ENCODE results near the gene KDM2B. TPM values are rescaled to one million over a fixed set of nuclear protein-coding genes. Genes with fewer than 3 reads are reported as not detected.

The KDM2B gene
- 19.8 and 24.0 TPM in 2 replicates for total RNA-seq

GRCh38 chr12:121580959-121581685, at the start of gene KDM2B:
TSS of gene KDM2B (minus strand) at chr12:121581023. CDS start at chr12:121580911, 112 bp downstream.
- DNase-seq (ENCODE audit: low read depth in 2 of 2) = peak; percentile 43 to 73

- no peak for DNase-seq (ENCODE audit: low read depth in 2 of 2)
These were observed 47.7 kb upstream of the KDM2B start for GRCh38 chr12:121628536-121628935.

DNA sequence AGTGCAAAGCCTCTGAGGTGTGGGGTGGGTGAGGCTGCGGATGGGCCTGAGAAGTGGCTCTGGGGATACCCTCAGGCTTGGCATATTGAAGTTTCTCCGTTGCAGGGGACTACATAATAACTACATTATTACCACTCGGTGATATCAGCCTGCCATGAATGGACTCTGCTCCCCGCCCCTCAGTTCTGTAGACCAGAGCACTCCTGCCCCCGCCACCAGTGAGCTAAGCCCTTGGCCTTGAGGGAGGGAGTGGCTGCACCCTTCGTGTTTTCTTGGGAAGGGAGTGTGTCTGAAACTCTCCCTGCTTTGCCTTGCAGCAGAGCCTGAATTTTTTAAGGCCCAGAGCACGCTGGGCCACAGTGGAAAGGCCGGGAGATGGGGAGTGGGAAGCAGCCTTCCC, 47.2 kb upstream of the KDM2B start:
- no peak for DNase-seq (ENCODE audit: low read depth in 2 of 2)

DNA sequence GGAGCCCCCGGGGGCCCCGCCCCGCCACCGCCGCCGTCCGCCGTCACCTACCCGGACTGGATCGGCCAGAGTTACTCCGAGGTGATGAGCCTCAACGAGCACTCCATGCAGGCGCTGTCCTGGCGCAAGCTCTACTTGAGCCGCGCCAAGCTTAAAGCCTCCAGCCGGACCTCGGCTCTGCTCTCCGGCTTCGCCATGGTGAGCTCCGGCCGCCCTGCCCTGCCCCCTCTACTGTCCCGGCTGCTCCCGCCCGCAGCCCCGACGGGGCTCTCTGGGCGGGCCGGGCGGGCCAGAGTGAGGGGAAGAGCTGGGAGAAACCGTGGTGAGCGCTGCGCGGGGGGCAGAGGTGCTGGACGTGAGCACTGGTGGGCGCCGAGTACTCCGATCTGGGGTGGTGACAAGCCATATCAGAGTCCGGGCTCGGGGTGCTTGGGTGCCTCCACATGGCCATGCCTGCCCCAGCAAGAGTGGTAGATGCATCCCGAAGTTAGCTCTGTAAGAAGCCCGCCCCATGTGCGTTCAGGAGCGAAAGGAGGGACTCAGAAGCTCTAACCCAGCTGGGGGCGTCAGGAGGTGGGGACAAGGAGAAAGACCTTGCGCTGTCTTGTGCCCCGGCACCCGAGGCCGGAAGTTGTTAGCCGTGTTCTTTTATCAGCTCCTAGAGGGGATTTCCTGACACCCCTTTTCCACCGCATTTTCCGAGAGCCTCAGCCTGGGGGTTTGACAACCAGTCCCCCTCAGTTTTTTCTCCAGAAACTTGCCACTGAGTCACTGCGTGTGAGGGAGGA, 46.2 kb upstream of the KDM2B start:
- peak; percentile 18 to 67 for DNase-seq (ENCODE audit: low read depth in 2 of 2)

- DNase-seq (ENCODE audit: low read depth in 2 of 2) = peak; percentile 85 to 97
These were observed 45.4 kb upstream of the KDM2B start, which contains the start of gene ORAI1 for GRCh38 chr12:121626087-121626852. TSS of gene ORAI1 (plus strand) at chr12:121626530.

- DNase-seq (ENCODE audit: low read depth in 2 of 2) = no peak
These were observed 39.6 kb upstream of the KDM2B start for GRCh38 chr12:121620333-121620891.

GRCh38 chr12:121618659-121619233, 37.9 kb upstream of the KDM2B start:
- no peak for DNase-seq (ENCODE audit: low read depth in 2 of 2)

DNA sequence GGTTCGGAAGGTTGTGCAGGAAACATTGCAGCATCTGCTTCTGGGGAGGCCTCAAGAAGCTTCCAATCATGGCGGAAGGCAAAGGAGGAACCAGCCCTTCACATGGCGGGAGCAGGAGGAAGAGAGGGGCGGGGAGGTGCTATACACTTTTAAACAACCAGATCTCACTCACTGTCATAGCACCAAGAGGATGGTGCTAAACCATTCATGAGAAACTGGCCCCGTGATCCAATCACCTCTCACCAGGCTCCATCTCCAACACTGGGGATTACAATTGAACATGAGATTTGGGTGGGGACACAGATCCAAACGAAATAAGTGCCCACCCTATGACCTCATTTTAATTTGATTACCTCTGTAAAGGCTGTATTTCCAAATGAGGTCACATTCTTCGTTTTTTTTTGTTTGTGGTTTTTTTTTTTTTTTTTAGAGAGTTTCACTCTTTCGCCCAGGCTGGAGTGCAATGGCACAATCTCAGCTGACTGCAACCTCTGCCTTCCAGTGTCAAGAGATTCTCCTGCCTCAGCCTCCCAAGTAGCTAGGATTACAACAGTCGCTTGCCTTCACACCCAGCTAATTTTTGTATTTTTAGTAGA, 34.1 kb upstream of the KDM2B start:
- no peak for DNase-seq (ENCODE audit: low read depth in 2 of 2)

DNA sequence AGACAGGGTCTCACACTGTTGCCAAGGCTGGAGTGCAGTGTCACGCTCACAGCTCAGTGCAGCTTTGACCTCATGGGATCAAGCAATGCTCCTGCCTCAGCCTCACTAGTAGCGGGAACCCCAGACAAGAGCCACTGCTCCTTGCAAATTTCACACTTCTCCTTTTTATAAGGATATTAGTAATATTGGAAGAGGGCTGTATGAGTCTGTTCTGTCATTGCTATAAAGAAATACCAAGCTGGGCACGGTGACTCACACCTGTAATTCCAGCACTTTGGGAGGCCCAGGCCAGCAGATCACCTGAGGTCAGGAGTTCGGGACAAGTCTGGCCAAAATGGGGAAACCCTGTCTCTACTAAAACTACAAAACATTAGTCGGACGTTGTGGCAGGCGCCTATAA, 32.6 kb upstream of the KDM2B start:
- no peak for DNase-seq (ENCODE audit: low read depth in 2 of 2)

- DNase-seq (ENCODE audit: low read depth in 2 of 2) = no peak
These were observed 30.5 kb upstream of the KDM2B start for GRCh38 chr12:121611306-121611705.

- DNase-seq (ENCODE audit: low read depth in 2 of 2) = no peak
These were observed 29.7 kb upstream of the KDM2B start for GRCh38 chr12:121610239-121611149.

- no peak for DNase-seq (ENCODE audit: low read depth in 2 of 2)
These were observed 27.5 kb upstream of the KDM2B start for GRCh38 chr12:121608301-121608700.

GRCh38 chr12:121603581-121603980, 22.8 kb upstream of the KDM2B start:
- no peak for DNase-seq (ENCODE audit: low read depth in 2 of 2)

- DNase-seq (ENCODE audit: low read depth in 2 of 2) = no peak
These were observed 21.9 kb upstream of the KDM2B start for GRCh38 chr12:121602766-121603165.

- DNase-seq (ENCODE audit: low read depth in 2 of 2) = no peak
These were observed 20.0 kb upstream of the KDM2B start for GRCh38 chr12:121600702-121601336.

GRCh38 chr12:121596526-121596925, 15.7 kb upstream of the KDM2B start:
- DNase-seq (ENCODE audit: low read depth in 2 of 2) = no peak

- DNase-seq (ENCODE audit: low read depth in 2 of 2) = no peak
These were observed 14.7 kb upstream of the KDM2B start for GRCh38 chr12:121595520-121595919.

- DNase-seq (ENCODE audit: low read depth in 2 of 2) = no peak
These were observed 11.5 kb upstream of the KDM2B start for GRCh38 chr12:121592320-121592719.

DNA sequence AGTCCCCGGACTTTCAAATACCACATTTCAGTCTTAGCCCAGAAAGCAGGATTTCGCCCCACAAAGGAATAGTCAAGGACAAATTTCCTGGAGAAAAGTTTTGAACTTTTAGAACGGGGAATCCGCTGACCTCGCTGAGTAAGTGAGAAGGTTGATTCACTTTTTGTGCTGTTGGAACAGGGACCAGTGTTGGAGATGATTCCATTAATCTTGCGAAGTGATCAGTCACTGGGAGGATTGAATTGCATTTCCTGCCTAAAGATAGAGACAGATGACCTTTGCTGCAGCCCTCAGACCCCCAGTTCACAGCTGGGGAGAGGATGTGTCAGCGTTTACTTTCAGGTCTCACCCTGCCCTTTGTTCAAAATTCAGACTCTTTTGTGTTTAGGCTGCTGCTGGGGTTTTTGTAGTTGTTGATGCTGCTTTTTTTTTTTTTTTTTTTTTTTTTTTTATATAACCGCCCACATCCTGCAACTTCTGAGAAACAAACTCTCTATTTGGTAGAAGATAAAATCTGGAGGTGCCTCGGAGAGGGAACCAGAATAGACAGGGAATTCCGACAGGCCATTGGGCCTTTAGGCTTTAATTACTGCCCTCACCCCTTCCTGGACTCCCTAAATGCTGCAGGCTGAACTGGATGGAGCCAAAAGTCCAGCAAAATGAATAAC, 9.8 kb upstream of the KDM2B start:
- no peak for DNase-seq (ENCODE audit: low read depth in 2 of 2)

All from dermis microvascular lymphatic vessel endothelial cell (primary cell).